ENCODE results near the gene ENO1. TPM values are rescaled to one million over a fixed set of nuclear protein-coding genes. Genes with fewer than 3 reads are reported as not detected.
"Not testable (repeated sequence)": the region's sequence is repeated elsewhere in the genome, so short reads cannot be mapped to it uniquely, and the experiment has no call there.

The ENO1 gene
- total RNA-seq, 2 experiments from 2014 or later: 4,199 to 4,245 TPM

GRCh38 chr1:8822373-8823294 is 55.9 kb downstream of the ENO1 start:
- Mint-ChIP-seq H3K36me3 (ENCODE audit: low read depth) (no peaks in the 10 kb centered on the region), H3K9me3 (no peaks in the 10 kb centered on the region), H3K4me1 (ENCODE audit: low read depth) (peaks cover 6% of the 10 kb centered on the region), H3K27me3 (peaks cover 3% of the 10 kb centered on the region), H3K4me3 (no peak overlapping the region), H3K27ac (no peak overlapping the region)
- ChIA-PET POLR2A (interaction anchor here (0.7 to 2.4 kb wide), 3 partner anchors 10 to 117 kb away, joined by 3 to 5 read pairs (median 3); no protein-coding TSS in a partner anchor), CTCF (interaction anchor here (1.5 kb wide), 1 partner anchor 26 kb away, joined by 3 read pairs; no protein-coding TSS in a partner anchor)
- intact Hi-C loops (cut with micrococcal nuclease): no loop called here
- DNase-seq (no peak), ATAC-seq (no peak)
- no peak for TF ChIP-seq CTCF (IDR thresholded peaks at IDR 0.05)

GRCh38 chr1:8821084-8821483 is 57.4 kb downstream of the ENO1 start:
- peaks cover 13% of the 10 kb centered on the region for H3K4me1 Mint-ChIP-seq (ENCODE audit: low read depth)
- CTCF ChIA-PET: interaction anchor here (1.2 to 3.7 kb wide), 4 partner anchors 8 to 259 kb away, joined by 5 to 32 read pairs (median 6); no protein-coding TSS in a partner anchor
- intact Hi-C loops (cut with micrococcal nuclease): no loop called here
- peaks cover 3% of the 10 kb centered on the region for H3K27me3 Mint-ChIP-seq
- H3K27ac Mint-ChIP-seq: no peak overlapping the region
- DNase-seq: no peak
- POLR2A ChIA-PET: interaction anchor here (1.0 to 2.4 kb wide), 3 partner anchors 39 to 60 kb away, joined by 3 to 5 read pairs (median 5); no protein-coding TSS in a partner anchor
- no peak overlapping the region for H3K4me3 Mint-ChIP-seq
- no peak for ATAC-seq
- H3K36me3 Mint-ChIP-seq (ENCODE audit: low read depth): no peaks in the 10 kb centered on the region
- H3K9me3 Mint-ChIP-seq: no peaks in the 10 kb centered on the region
- no peak for TF ChIP-seq CTCF (IDR thresholded peaks at IDR 0.05)

- intact Hi-C loops (cut with micrococcal nuclease); H3K9me3 Mint-ChIP-seq; ATAC-seq; H3K36me3 Mint-ChIP-seq (ENCODE audit: low read depth); DNase-seq; POLR2A ChIA-PET; H3K27ac Mint-ChIP-seq; H3K27me3 Mint-ChIP-seq: not testable (repeated sequence)
- peak overlapping the region; percentile 80 for H3K4me3 Mint-ChIP-seq
- CTCF ChIA-PET: interaction anchor here (3.7 kb wide), 1 partner anchor 31 kb away, joined by 32 read pairs; no protein-coding TSS in a partner anchor
- H3K4me1 Mint-ChIP-seq (ENCODE audit: low read depth): peaks cover 36% of the 10 kb centered on the region
Measured at GRCh38 chr1:8818789-8819188, 59.7 kb downstream of the ENO1 start.

- no peak for TF ChIP-seq CTCF (IDR thresholded peaks at IDR 0.05)
- ChIA-PET CTCF (interaction anchor here (3.7 kb wide), 1 partner anchor 31 kb away, joined by 32 read pairs; no protein-coding TSS in a partner anchor), POLR2A (no interaction called here)
- intact Hi-C loops (cut with micrococcal nuclease): no loop called here
- Mint-ChIP-seq H3K4me1 (ENCODE audit: low read depth) (peaks cover 40% of the 10 kb centered on the region), H3K27me3 (peaks cover 3% of the 10 kb centered on the region), H3K4me3 (peak overlapping the region; percentile 80), H3K36me3 (ENCODE audit: low read depth) (no peaks in the 10 kb centered on the region), H3K9me3 (no peaks in the 10 kb centered on the region), H3K27ac (peak overlapping the region; percentile 87)
- DNase-seq: peak; percentile 52
- ATAC-seq: no peak
Measured at GRCh38 chr1:8818325-8818775, 60.1 kb downstream of the ENO1 start.

GRCh38 chr1:8817412-8818324 is 60.8 kb downstream of the ENO1 start, which contains the start of gene RERE:
RERE (minus strand) TSS chr1:8817640.
- peak within 1 kb of the TSS; percentile 90 for H3K4me3 Mint-ChIP-seq
- intact Hi-C loops (cut with micrococcal nuclease): no loop called here
- DNase-seq: peak; percentile 95
- peak; percentile 95 for ATAC-seq
- POLR2A ChIA-PET: interaction anchor here (1.0 to 1.8 kb wide), 3 partner anchors 10 to 40 kb away, joined by 3 to 4 read pairs (median 3); no protein-coding TSS in a partner anchor
- CTCF ChIA-PET: interaction anchor here (3.2 kb wide), 1 partner anchor 31 kb away, joined by 20 read pairs; no protein-coding TSS in a partner anchor
- peaks cover 47% of the 10 kb centered on the region for H3K4me1 Mint-ChIP-seq (ENCODE audit: low read depth)
- no peak for TF ChIP-seq CTCF (IDR thresholded peaks at IDR 0.05)
- H3K9me3 Mint-ChIP-seq: no peaks in the 10 kb centered on the region
- H3K27ac Mint-ChIP-seq: peak within 1 kb of the TSS; percentile 89
- no peaks in the 10 kb centered on the region for H3K36me3 Mint-ChIP-seq (ENCODE audit: low read depth)
- H3K27me3 Mint-ChIP-seq: peaks cover 3% of the 10 kb centered on the region
